ENCODE data around the gene CDK6.
"Not testable (repeated sequence)": the region's sequence is repeated elsewhere in the genome, so short reads cannot be mapped to it uniquely, and the experiment has no call there.

The CDK6 gene

GRCh38 chr7:92836489-92836999 lies at the start of gene CDK6:
Gene CDK6, minus strand, starts transcription at chr7:92836573. Its CDS starts 3,250 bp downstream, at chr7:92833323.
- no peak for DNase-seq

- DNase-seq: not testable (repeated sequence)
Observed at GRCh38 chr7:92886039-92886438, 49.7 kb upstream of the CDK6 start.

- no peak for DNase-seq
Observed at GRCh38 chr7:92884218-92884617, 47.8 kb upstream of the CDK6 start.

GRCh38 chr7:92882760-92883159 lies 46.4 kb upstream of the CDK6 start:
- no peak for DNase-seq

- no peak for DNase-seq
Observed at GRCh38 chr7:92881091-92881485, 44.7 kb upstream of the CDK6 start.

GRCh38 chr7:92880212-92881090 lies 44.1 kb upstream of the CDK6 start:
- no peak for DNase-seq

GRCh38 chr7:92877367-92877766 lies 41.0 kb upstream of the CDK6 start:
- no peak for DNase-seq

- no peak for DNase-seq
Observed at GRCh38 chr7:92876836-92877235, 40.5 kb upstream of the CDK6 start.

GRCh38 chr7:92875719-92876118 lies 39.3 kb upstream of the CDK6 start:
- DNase-seq: no peak

GRCh38 chr7:92875173-92875572 lies 38.8 kb upstream of the CDK6 start:
- DNase-seq: no peak

- DNase-seq: no peak
Observed at GRCh38 chr7:92874567-92874966, 38.2 kb upstream of the CDK6 start.

- DNase-seq: no peak
Observed at GRCh38 chr7:92873776-92874175, 37.4 kb upstream of the CDK6 start.

- no peak for DNase-seq
Observed at GRCh38 chr7:92872701-92873100, 36.3 kb upstream of the CDK6 start.

- DNase-seq: no peak
Observed at GRCh38 chr7:92868683-92869293, 32.4 kb upstream of the CDK6 start.

- not testable (repeated sequence) for DNase-seq
Observed at GRCh38 chr7:92864169-92864568, 27.8 kb upstream of the CDK6 start.

- DNase-seq: no peak
Observed at GRCh38 chr7:92856436-92856835, 20.1 kb upstream of the CDK6 start.

- DNase-seq: no peak
Observed at GRCh38 chr7:92854501-92855238, 18.3 kb upstream of the CDK6 start.

- no peak for DNase-seq
Observed at GRCh38 chr7:92851732-92852131, 15.4 kb upstream of the CDK6 start.

- DNase-seq: no peak
Observed at GRCh38 chr7:92850516-92850915, 14.1 kb upstream of the CDK6 start.

- DNase-seq: no peak
Observed at GRCh38 chr7:92849322-92849721, 12.9 kb upstream of the CDK6 start.

- DNase-seq: no peak
Observed at GRCh38 chr7:92848851-92849250, 12.5 kb upstream of the CDK6 start.

- no peak for DNase-seq
Observed at GRCh38 chr7:92848441-92848840, 12.1 kb upstream of the CDK6 start.

GRCh38 chr7:92847305-92847704 lies 10.9 kb upstream of the CDK6 start:
- DNase-seq: no peak

GRCh38 chr7:92845736-92846135 lies 9.4 kb upstream of the CDK6 start:
- no peak for DNase-seq
